HepG2 (cell line): ENCODE results near the gene ZBP1. TPM values are rescaled to one million over a fixed set of nuclear protein-coding genes. Genes with fewer than 3 reads are reported as not detected.

Experiments
- GATAD2A ChIP-seq: IDR thresholded peaks from 2 replicates; pipeline ENCODE4 v1.6.1; 2016
- HIVEP1 ChIP-seq: sonication (generic); formaldehyde crosslinking; IDR thresholded peaks from 2 replicates; pipeline ENCODE4 v1.4.0; 2020; ENCODE audit warnings: mild to moderate bottlenecking, missing genetic modification reagents
- MIER3 ChIP-seq: IDR thresholded peaks from 2 replicates; pipeline ENCODE4 v1.6.1; 2016; ENCODE audit warnings: missing compliant biosample characterization, borderline replicate concordance
- PHF5A ChIP-seq: IDR thresholded peaks from one replicate; pipeline ENCODE4 v1.6.1; 2018; ENCODE audit warnings: low read depth, missing genetic modification reagents; ENCODE audit not compliant: unreplicated experiment
- PLSCR1 ChIP-seq: sonication (generic); formaldehyde crosslinking; IDR thresholded peaks from 2 replicates; pipeline ENCODE4 v1.5.0; 2020; ENCODE audit warnings: missing genetic modification reagents, mild to moderate bottlenecking, borderline replicate concordance
- RARA ChIP-seq: IDR thresholded peaks from 2 replicates; pipeline ENCODE4 v1.6.1; 2016; ENCODE audit warnings: missing genetic modification reagents, missing compliant biosample characterization
- RERE ChIP-seq: IDR thresholded peaks from 2 replicates; pipeline ENCODE4 v1.6.1; 2016; ENCODE audit warnings: low read depth, missing genetic modification reagents, missing compliant biosample characterization
- SMC3 ChIP-seq: IDR thresholded peaks from 2 replicates; pipeline ENCODE4 v1.6.1; 2011; ENCODE audit warnings: low read length, improper control_type of control experiment
- YEATS2 ChIP-seq: sonication (generic); formaldehyde crosslinking; IDR thresholded peaks from 2 replicates; pipeline ENCODE4 v1.4.0; 2020; ENCODE audit warnings: missing genetic modification reagents, borderline replicate concordance
- ZC3H13 ChIP-seq: sonication (generic); formaldehyde crosslinking; IDR thresholded peaks from 2 replicates; pipeline ENCODE4 v1.8.1; 2023; ENCODE audit warnings: mild to moderate bottlenecking, missing genetic modification reagents, moderate library complexity
- ZNF17 ChIP-seq: sonication (generic); formaldehyde crosslinking; IDR thresholded peaks from 2 replicates; pipeline ENCODE4 v1.5.0; 2020; ENCODE audit warnings: mild to moderate bottlenecking, missing genetic modification reagents
- ZNF24 ChIP-seq: fragments of 450-650 bp; IDR thresholded peaks from 2 replicates; pipeline ENCODE4 v1.6.1; 2017; ENCODE audit warnings: antibody characterized with exemption, mild to moderate bottlenecking
- ZNF367 ChIP-seq: sonication (generic); formaldehyde crosslinking; IDR thresholded peaks from 2 replicates; pipeline ENCODE4 v1.4.0; 2020; ENCODE audit warnings: missing genetic modification reagents, borderline replicate concordance
- ZNF513 ChIP-seq: sonication (generic); formaldehyde crosslinking; conservative IDR thresholded peaks from 2 replicates; pipeline ENCODE4 v1.5.0; 2020; ENCODE audit warnings: missing genetic modification reagents
- ZNF607 ChIP-seq: sonication (generic); formaldehyde crosslinking; IDR thresholded peaks from 2 replicates; pipeline ENCODE4 v1.5.1; 2020; ENCODE audit warnings: missing genetic modification reagents, mild to moderate bottlenecking, borderline replicate concordance
- ZNF646 ChIP-seq: sonication (generic); formaldehyde crosslinking; IDR thresholded peaks from 2 replicates; pipeline ENCODE4 v1.9.0; 2021; ENCODE audit warnings: mild to moderate bottlenecking, missing genetic modification reagents
- polyA plus RNA-seq, 8 experiments: library from polyadenylated mRNA; depleted of rRNA in 3 of 8; stranded (reverse) in 7 of 8; unstranded in 1 of 8; fragments of >200 nt; fragmentation: Illumina TruSeq in 4 of 8; extraction: Trizol in 4 of 8; gene quantifications; 2 replicates each; pipeline versions ENCODE4 v1.2.1 to v1.2.3, GENCODE V29; 2011 to 2016; ENCODE audit warnings: low read depth in 4 of 8, missing spikeins in 1 of 8, mixed read lengths in 1 of 8; ENCODE audit not compliant: insufficient read depth in 1 of 8
- total RNA-seq, 5 experiments: library from RNA; depleted of rRNA; stranded (reverse); fragments of >200 nt; fragmentation: Illumina TruSeq; extraction: Trizol; gene quantifications; 2 replicates each; pipeline ENCODE4 v1.2.3, GENCODE V29; 2016; ENCODE audit warnings: low read depth in 1 of 5

The ZBP1 gene
- total and polyA plus RNA-seq, 2 of the 13 experiments (the other 11 are each of a cell fraction or from before 2014, with no cell fraction given) = not detected

GRCh38 chr20:57557926-57558613, 62.2 kb downstream of the ZBP1 start (continued):
- no peak for TF ChIP-seq RERE
- TF ChIP-seq YEATS2 (CRISPR knock-in tag) = no peak
- no peak for TF ChIP-seq MIER3 (CRISPR knock-in tag)
- TF ChIP-seq SMC3 = no peak
- TF ChIP-seq ZNF24 = no peak
- peak; percentile 1; the same call in 1 of the 2 replicates for TF ChIP-seq RARA (CRISPR knock-in tag)
- TF ChIP-seq PHF5A = no peak
- TF ChIP-seq HIVEP1 = no peak
- TF ChIP-seq ZNF17 (CRISPR knock-in tag) = no peak
- no peak for TF ChIP-seq ZNF607
- TF ChIP-seq ZNF646 (CRISPR knock-in tag) = no peak
- TF ChIP-seq PLSCR1 (CRISPR knock-in tag) = no peak
- no peak for TF ChIP-seq ZNF367 (CRISPR knock-in tag)
- no peak; the same call in 1 of the 2 replicates for TF ChIP-seq GATAD2A (CRISPR knock-in tag)
- TF ChIP-seq ZC3H13 (CRISPR knock-in tag) = no peak
- no peak for TF ChIP-seq ZNF513 (CRISPR knock-in tag)
